HepG2 (cell line): ENCODE data around the gene NOS1AP. TPM values are rescaled to one million over a fixed set of nuclear protein-coding genes. Genes with fewer than 3 reads are reported as not detected.

Experiments used
- ATAC-seq: fragments of 200-7000 bp; cut with Tn5 transposase; 3 replicates; pipeline ENCODE4 v1.9.1; 2020; ENCODE audit warnings: mild to moderate bottlenecking, moderate library complexity
- BruUV-seq: library from RNA; stranded (reverse); fragments of 400-500 nt; replicated peaks from 2 replicates; lab custom pipeline; 2021; lab: Mats Ljungman, UMichigan
- CTCF ChIA-PET: fragments of 300-600 bp; formaldehyde crosslinking; extraction: SDS; loops from one replicate; lab custom pipeline; 2021; ENCODE audit warnings: low total read pairs, inconsistent platforms, low intra/inter-chr PET ratio; lab: Yijun Ruan, JAX
- POLR2A ChIA-PET: fragments of 350-600 bp; sonication (Branson Sonifier 250); formaldehyde crosslinking; loops from one replicate; lab custom pipeline; 2020; ENCODE audit warnings: antibody characterized with exemption, inconsistent platforms; lab: Yijun Ruan, JAX
- DNase-seq: peaks from one replicate; pipeline ENCODE4 v3.0.0-alpha.2; 2015; ENCODE audit warnings: low spot score
- FAIRE-seq: peaks from 3 replicates; lab custom pipeline; 2011; peaks lifted over from hg19 to GRCh38; lab: Jason Lieb, UNC
- H2AFZ ChIP-seq: one replicate; pipeline ENCODE4 v1.6.1; 2011; ENCODE audit warnings: low read length, inconsistent platforms
- H3K27ac ChIP-seq: fragments of 300-600 bp; 3 replicates; pipeline ENCODE4 v1.8.0; 2011; ENCODE audit warnings: mixed run types, mild to moderate bottlenecking, mixed read lengths, low read length, inconsistent platforms; ENCODE audit not compliant: insufficient read depth; ENCODE audit errors: extremely low read length
- H3K27me3 ChIP-seq, 2 experiments: fragments of 200-600 bp in 1 of 2; 2 replicates in 1 of 2; 3 replicates in 1 of 2; pipeline versions ENCODE4 v1.6.0 to v1.8.0; 2011; ENCODE audit warnings: low read length in 2 of 2, mild to moderate bottlenecking in 2 of 2, moderate library complexity in 2 of 2, inconsistent platforms in 1 of 2; ENCODE audit not compliant: insufficient read depth in 2 of 2, control insufficient read depth in 1 of 2
- H3K36me3 ChIP-seq, 2 experiments: fragments of 200-600 bp in 1 of 2; replicated peaks in 1 of 2; 2 replicates in 1 of 2; 3 replicates in 1 of 2; pipeline versions ENCODE4 v1.5.1 to v1.8.0; 2011; ENCODE audit warnings: low read length in 2 of 2, inconsistent platforms in 1 of 2; ENCODE audit not compliant: insufficient read depth in 2 of 2, control insufficient read depth in 1 of 2
- H3K4me1 ChIP-seq: 2 replicates; pipeline ENCODE4 v1.5.1; 2012; ENCODE audit warnings: low read length, inconsistent platforms; ENCODE audit not compliant: insufficient read depth
- H3K4me2 ChIP-seq: 2 replicates; pipeline ENCODE4 v1.6.0; 2011; ENCODE audit warnings: low read depth, low read length, inconsistent platforms
- H3K4me3 ChIP-seq, 3 experiments: fragments of 200-600 bp in 1 of 3; sonication (generic), shearing (Covaris generic) in 1 of 3; replicated peaks in 1 of 3; 2 replicates each; pipeline ENCODE4 v1.5.1; 2011 to 2016; ENCODE audit warnings: low read length in 3 of 3, inconsistent platforms in 2 of 3, low read depth in 2 of 3, mild to moderate bottlenecking in 2 of 3, control low read depth in 1 of 3, mixed read lengths in 1 of 3; ENCODE audit not compliant: insufficient read depth in 1 of 3
- H3K79me2 ChIP-seq: one replicate; pipeline ENCODE4 v1.6.1; 2011; ENCODE audit warnings: low read length, inconsistent platforms; ENCODE audit not compliant: insufficient read depth
- H3K9ac ChIP-seq: 2 replicates; pipeline ENCODE4 v1.6.0; 2011; ENCODE audit warnings: mild to moderate bottlenecking, low read depth, low read length, inconsistent platforms; ENCODE audit not compliant: insufficient read depth
- H3K9me3 ChIP-seq: 2 replicates; pipeline ENCODE4 v1.5.1; 2012; ENCODE audit warnings: mild to moderate bottlenecking, low read length
- H4K20me1 ChIP-seq: 2 replicates; pipeline ENCODE4 v1.6.0; 2011; ENCODE audit warnings: inconsistent platforms, mild to moderate bottlenecking, low read length, moderate library complexity; ENCODE audit not compliant: insufficient read depth
- GLI4 ChIP-seq: sonication (generic); formaldehyde crosslinking; IDR thresholded peaks from 2 replicates; pipeline ENCODE4 v1.5.1; 2020; ENCODE audit warnings: missing genetic modification reagents, mild to moderate bottlenecking, moderate library complexity, borderline replicate concordance
- HOXA7 ChIP-seq: sonication (generic); formaldehyde crosslinking; IDR thresholded peaks from 2 replicates; pipeline ENCODE4 v1.8.1; 2022; ENCODE audit warnings: mild to moderate bottlenecking, missing genetic modification reagents, moderate library complexity
- KDM2A ChIP-seq: sonication (generic); formaldehyde crosslinking; IDR thresholded peaks from 2 replicates; pipeline ENCODE4 v1.4.0; 2020; ENCODE audit warnings: low read depth, missing genetic modification reagents, borderline replicate concordance
- MED13 ChIP-seq: sonication (generic); formaldehyde crosslinking; IDR thresholded peaks from 2 replicates; pipeline ENCODE4 v1.5.0; 2020; ENCODE audit warnings: missing genetic modification reagents
- NONO ChIP-seq, 2 experiments: fragments of 450-650 bp in 1 of 2; sonication (generic) in 1 of 2; formaldehyde crosslinking in 1 of 2; IDR thresholded peaks in 1 of 2; conservative IDR thresholded peaks in 1 of 2; 2 replicates each; pipeline versions ENCODE4 v1.6.1 to v1.8.0; 2017 to 2022; ENCODE audit warnings: mild to moderate bottlenecking in 1 of 2, missing genetic modification reagents in 1 of 2, moderate library complexity in 1 of 2
- PHB2 ChIP-seq: fragments of 450-650 bp; IDR thresholded peaks from 2 replicates; pipeline ENCODE4 v1.6.1; 2018; ENCODE audit not compliant: partially characterized antibody
- PHF20 ChIP-seq: sonication (generic); formaldehyde crosslinking; IDR thresholded peaks from 2 replicates; pipeline ENCODE4 v1.5.0; 2020; ENCODE audit warnings: mild to moderate bottlenecking, missing genetic modification reagents
- PTBP1 ChIP-seq: fragments of 200-400 bp; formaldehyde crosslinking; IDR thresholded peaks from 2 replicates; pipeline ENCODE4 v1.6.1; 2018; ENCODE audit warnings: low read length, low read depth; ENCODE audit not compliant: poor library complexity, severe bottlenecking
- RFXANK ChIP-seq: IDR thresholded peaks from 2 replicates; pipeline ENCODE4 v1.6.1; 2016
- RXRB ChIP-seq: IDR thresholded peaks from 2 replicates; pipeline ENCODE4 v1.6.1; 2016; ENCODE audit warnings: borderline replicate concordance, missing genetic modification reagents, missing compliant biosample characterization
- SATB2 ChIP-seq: sonication (generic); formaldehyde crosslinking; IDR thresholded peaks from 2 replicates; pipeline ENCODE4 v1.5.0; 2020; ENCODE audit warnings: missing genetic modification reagents
- SNAI1 ChIP-seq: sonication (generic); formaldehyde crosslinking; IDR thresholded peaks from 2 replicates; pipeline ENCODE4 v1.5.0; 2020; ENCODE audit warnings: mild to moderate bottlenecking, missing genetic modification reagents, borderline replicate concordance
- ZFP36L1 ChIP-seq: sonication (generic); formaldehyde crosslinking; IDR thresholded peaks from 2 replicates; pipeline ENCODE4 v1.8.0; 2022; ENCODE audit warnings: mild to moderate bottlenecking, missing genetic modification reagents, moderate library complexity
- ZNF17 ChIP-seq: sonication (generic); formaldehyde crosslinking; IDR thresholded peaks from 2 replicates; pipeline ENCODE4 v1.5.0; 2020; ENCODE audit warnings: mild to moderate bottlenecking, missing genetic modification reagents
- ZNF350 ChIP-seq: sonication (generic); formaldehyde crosslinking; IDR thresholded peaks from 2 replicates; pipeline ENCODE4 v1.4.0; 2020; ENCODE audit warnings: mild to moderate bottlenecking, low read depth, missing genetic modification reagents, borderline replicate concordance
- ZNF768 ChIP-seq: sonication (generic); formaldehyde crosslinking; IDR thresholded peaks from 2 replicates; pipeline ENCODE4 v1.4.0; 2020; ENCODE audit warnings: missing genetic modification reagents
- ZNF83 ChIP-seq: sonication (generic); formaldehyde crosslinking; IDR thresholded peaks from 2 replicates; pipeline ENCODE4 v1.4.0; 2020; ENCODE audit warnings: missing genetic modification reagents, mild to moderate bottlenecking, borderline replicate concordance
- WGBS: methylation state at CpG from one replicate; pipeline ENCODE4 v1.1.6; 2017; ENCODE audit warnings: low lambda C conversion rate; 5-methylcytosine and 5-hydroxymethylcytosine counted together
- in situ Hi-C: cut with HindIII; loops from 2 replicates; pipeline ENCODE4 v1.10.0; 2017; ENCODE audit warnings: low pct_unique_long_range_greater_than_20kb; ENCODE audit not compliant: extremely low pct_ligation_motif_present
- intact Hi-C: fragments of 100-400 bp; cut with micrococcal nuclease; formaldehyde crosslinking; loops from one replicate; pipeline ENCODE4 v1.10.0; 2022; ENCODE audit not compliant: unreplicated experiment
- polyA plus RNA-seq, 8 experiments: library from polyadenylated mRNA; depleted of rRNA in 3 of 8; stranded (reverse) in 7 of 8; unstranded in 1 of 8; fragments of >200 nt; fragmentation: Illumina TruSeq in 4 of 8; extraction: Trizol in 4 of 8; gene quantifications; 2 replicates each; pipeline versions ENCODE4 v1.2.1 to v1.2.3, GENCODE V29; 2011 to 2016; ENCODE audit warnings: low read depth in 4 of 8, missing spikeins in 1 of 8, mixed read lengths in 1 of 8; ENCODE audit not compliant: insufficient read depth in 1 of 8
- total RNA-seq, 5 experiments: library from RNA; depleted of rRNA; stranded (reverse); fragments of >200 nt; fragmentation: Illumina TruSeq; extraction: Trizol; gene quantifications; 2 replicates each; pipeline ENCODE4 v1.2.3, GENCODE V29; 2016; ENCODE audit warnings: low read depth in 1 of 5
- TF ChIP-seq, protein P1 (sequence below): sonication (generic); formaldehyde crosslinking; IDR thresholded peaks from 2 replicates; pipeline ENCODE4 v1.4.0; 2020; ENCODE audit warnings: missing genetic modification reagents
- TF ChIP-seq, protein P2 (sequence below): conservative IDR thresholded peaks from 2 replicates; pipeline ENCODE4 v1.6.1; 2018; ENCODE audit warnings: missing genetic modification reagents

The NOS1AP gene
- total and polyA plus RNA-seq, 2 of the 13 experiments (the other 11 are each of a cell fraction or from before 2014, with no cell fraction given), result 2.0 to 3.3 TPM

DNA sequence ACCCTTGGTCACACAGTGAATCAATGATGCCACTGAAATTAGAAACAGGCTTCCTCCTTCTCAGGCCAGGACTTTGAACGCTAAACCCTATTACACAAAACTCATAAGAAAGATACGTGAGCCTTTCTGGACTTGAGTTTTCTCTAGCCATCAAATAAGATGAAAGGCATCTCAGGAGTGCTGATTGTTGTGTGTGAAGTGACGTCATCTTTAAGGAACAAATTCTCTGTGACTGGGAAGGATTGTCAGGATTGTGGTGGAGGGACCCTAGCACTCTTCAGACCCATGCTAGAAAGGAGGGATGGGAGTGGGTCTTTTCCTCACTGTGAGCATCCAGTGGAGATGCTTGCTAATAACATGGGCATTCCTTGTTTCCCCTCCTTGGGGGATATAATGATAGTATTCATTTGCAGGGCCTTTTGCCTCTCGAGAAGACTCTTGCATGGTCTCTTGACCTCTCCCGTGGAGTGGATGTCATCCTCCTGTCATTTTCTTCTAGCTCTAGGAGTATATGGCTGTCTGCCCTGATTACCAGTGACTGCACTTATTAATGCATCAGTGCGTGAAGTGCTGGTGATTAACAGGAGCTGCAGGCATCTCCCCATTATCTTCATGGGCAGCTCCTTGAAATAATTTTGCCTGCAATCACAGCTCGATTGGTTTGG lies 267.3 kb downstream of the NOS1AP start (continued):
- TF ChIP-seq, protein P1, sequence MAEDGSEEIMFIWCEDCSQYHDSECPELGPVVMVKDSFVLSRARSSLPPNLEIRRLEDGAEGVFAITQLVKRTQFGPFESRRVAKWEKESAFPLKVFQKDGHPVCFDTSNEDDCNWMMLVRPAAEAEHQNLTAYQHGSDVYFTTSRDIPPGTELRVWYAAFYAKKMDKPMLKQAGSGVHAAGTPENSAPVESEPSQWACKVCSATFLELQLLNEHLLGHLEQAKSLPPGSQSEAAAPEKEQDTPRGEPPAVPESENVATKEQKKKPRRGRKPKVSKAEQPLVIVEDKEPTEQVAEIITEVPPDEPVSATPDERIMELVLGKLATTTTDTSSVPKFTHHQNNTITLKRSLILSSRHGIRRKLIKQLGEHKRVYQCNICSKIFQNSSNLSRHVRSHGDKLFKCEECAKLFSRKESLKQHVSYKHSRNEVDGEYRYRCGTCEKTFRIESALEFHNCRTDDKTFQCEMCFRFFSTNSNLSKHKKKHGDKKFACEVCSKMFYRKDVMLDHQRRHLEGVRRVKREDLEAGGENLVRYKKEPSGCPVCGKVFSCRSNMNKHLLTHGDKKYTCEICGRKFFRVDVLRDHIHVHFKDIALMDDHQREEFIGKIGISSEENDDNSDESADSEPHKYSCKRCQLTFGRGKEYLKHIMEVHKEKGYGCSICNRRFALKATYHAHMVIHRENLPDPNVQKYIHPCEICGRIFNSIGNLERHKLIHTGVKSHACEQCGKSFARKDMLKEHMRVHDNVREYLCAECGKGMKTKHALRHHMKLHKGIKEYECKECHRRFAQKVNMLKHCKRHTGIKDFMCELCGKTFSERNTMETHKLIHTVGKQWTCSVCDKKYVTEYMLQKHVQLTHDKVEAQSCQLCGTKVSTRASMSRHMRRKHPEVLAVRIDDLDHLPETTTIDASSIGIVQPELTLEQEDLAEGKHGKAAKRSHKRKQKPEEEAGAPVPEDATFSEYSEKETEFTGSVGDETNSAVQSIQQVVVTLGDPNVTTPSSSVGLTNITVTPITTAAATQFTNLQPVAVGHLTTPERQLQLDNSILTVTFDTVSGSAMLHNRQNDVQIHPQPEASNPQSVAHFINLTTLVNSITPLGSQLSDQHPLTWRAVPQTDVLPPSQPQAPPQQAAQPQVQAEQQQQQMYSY (CRISPR knock-in tag), result no peak
- TF ChIP-seq ZNF768 (CRISPR knock-in tag), result no peak

DNA sequence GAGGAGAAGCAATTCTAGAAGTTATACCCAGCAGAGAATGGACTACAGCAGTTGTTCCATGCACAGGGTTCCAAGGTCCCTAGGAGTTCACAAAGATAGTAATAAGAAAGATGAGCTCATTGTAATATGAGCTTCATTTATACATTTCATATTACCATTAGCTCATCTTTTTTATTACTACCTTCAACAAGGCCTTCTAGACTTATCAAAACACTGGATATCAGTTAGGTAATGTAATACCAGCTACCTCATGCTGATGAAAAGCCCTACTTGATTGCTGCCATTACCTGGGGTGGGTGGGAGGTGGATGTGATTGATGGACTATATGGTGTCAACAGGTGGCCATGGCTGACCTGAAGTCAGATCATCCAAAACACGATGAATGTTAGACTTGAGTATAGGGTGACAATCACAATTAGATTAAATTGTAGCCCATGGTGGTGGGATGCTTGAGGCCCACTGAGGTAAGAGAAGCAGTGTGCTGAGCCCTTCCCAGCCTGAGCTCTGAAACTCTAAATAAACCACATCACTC lies 273.0 kb downstream of the NOS1AP start:
- no peak overlapping the region for H3K27ac ChIP-seq
- H3K27me3 ChIP-seq, result no peaks in the 10 kb centered on the region
- no TSS peak for BruUV-seq
- no peak overlapping the region for H2AFZ ChIP-seq
- intact Hi-C loops, result no loop called here
- whole genome bisulfite sequencing, result 100% methylated on average over 1 of the region's 1 CpG
- in situ Hi-C loops, result no loop called here
- no peaks in the 10 kb centered on the region for H3K4me1 ChIP-seq
- H3K9me3 ChIP-seq, result no peaks in the 10 kb centered on the region
- CTCF ChIA-PET, result no interaction called here
- POLR2A ChIA-PET, result no interaction called here
- no peaks in the 10 kb centered on the region for H4K20me1 ChIP-seq
- H3K4me2 ChIP-seq, result no peak overlapping the region
- H3K4me3 ChIP-seq, result no peak overlapping the region
- no peak for ATAC-seq
- no peak for TF ChIP-seq RXRB
- TF ChIP-seq RFXANK, result no peak
- TF ChIP-seq PHB2, result no peak
- no peak for TF ChIP-seq KDM2A (CRISPR knock-in tag)
- TF ChIP-seq MED13, result no peak
- TF ChIP-seq ZFP36L1, result no peak
- TF ChIP-seq, protein P2, sequence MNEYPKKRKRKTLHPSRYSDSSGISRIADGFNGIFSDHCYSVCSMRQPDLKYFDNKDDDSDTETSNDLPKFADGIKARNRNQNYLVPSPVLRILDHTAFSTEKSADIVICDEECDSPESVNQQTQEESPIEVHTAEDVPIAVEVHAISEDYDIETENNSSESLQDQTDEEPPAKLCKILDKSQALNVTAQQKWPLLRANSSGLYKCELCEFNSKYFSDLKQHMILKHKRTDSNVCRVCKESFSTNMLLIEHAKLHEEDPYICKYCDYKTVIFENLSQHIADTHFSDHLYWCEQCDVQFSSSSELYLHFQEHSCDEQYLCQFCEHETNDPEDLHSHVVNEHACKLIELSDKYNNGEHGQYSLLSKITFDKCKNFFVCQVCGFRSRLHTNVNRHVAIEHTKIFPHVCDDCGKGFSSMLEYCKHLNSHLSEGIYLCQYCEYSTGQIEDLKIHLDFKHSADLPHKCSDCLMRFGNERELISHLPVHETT, result no peak
- no peak for TF ChIP-seq NONO (IDR thresholded peaks at IDR 0.05)
- TF ChIP-seq NONO (CRISPR knock-in tag; conservative IDR thresholded peaks at IDR 0.05), result no peak
- TF ChIP-seq PTBP1, result no peak
- no peak for TF ChIP-seq HOXA7
- TF ChIP-seq SNAI1 (CRISPR knock-in tag), result no peak
- TF ChIP-seq SATB2 (CRISPR knock-in tag), result no peak
- TF ChIP-seq GLI4 (CRISPR knock-in tag), result no peak
- TF ChIP-seq ZNF83 (CRISPR knock-in tag), result no peak
- TF ChIP-seq ZNF350 (CRISPR knock-in tag), result no peak
- no peak for TF ChIP-seq ZNF17 (CRISPR knock-in tag)
- no peak for TF ChIP-seq PHF20
- FAIRE-seq, result no peak
- DNase-seq, result no peak
- no peaks in the 10 kb centered on the region for H3K79me2 ChIP-seq
- peaks cover 6 to 10% of the 10 kb centered on the region in 2 experiments; a peak in 4 of 5 replicates for H3K36me3 ChIP-seq
- H3K9ac ChIP-seq, result no peak overlapping the region
